Measurements from ENCODE around the gene OGFR.
"Not testable (repeated sequence)": the region's sequence is repeated elsewhere in the genome, so short reads cannot be mapped to it uniquely, and the experiment has no call there.

OGFR gene

DNA sequence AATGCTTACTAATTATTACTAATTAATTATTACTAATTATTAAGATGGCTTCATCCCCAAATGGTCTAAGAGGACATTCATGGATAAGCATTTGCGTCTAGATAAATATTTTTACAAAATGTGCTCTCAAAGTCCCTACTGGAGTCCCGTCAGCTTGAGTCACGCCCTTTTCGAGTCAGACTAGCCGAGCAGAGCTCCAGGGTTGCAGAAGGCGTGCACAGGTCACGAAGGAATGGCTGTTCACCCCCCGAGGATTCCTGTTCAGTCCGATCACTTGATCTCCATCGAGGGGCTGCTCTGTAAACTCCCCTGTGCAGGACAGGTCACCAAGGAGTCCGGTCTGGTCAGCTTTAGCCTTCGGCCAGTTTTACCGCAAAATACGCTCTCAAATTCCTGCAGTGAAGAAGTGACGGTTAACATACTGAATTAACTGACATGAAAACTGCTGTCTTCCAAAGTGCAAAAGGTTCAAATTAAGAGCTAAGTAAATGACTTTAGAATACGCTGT lies 37.1 kb downstream of the OGFR start:
- DNase-seq, result no peak

DNA sequence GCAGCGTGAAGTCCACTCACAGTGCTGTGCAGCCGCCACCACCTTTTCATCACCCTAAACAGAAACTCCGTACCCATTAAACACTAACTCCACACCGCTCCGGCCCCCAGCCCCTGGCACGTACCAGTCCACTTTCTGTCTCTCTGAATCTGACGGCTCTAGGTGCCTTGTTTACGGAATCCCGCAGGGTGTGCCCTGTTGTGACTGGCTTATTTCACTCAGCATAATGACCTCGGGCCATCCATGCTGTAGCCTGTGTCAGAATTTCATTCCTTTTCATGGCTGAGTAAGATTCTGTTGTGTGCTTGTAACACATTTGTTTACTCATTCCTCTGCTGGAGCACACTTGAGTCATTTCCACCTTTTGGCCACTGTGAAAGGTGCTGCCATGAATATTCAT lies 39.0 kb downstream of the OGFR start:
- DNase-seq, result no peak

DNA sequence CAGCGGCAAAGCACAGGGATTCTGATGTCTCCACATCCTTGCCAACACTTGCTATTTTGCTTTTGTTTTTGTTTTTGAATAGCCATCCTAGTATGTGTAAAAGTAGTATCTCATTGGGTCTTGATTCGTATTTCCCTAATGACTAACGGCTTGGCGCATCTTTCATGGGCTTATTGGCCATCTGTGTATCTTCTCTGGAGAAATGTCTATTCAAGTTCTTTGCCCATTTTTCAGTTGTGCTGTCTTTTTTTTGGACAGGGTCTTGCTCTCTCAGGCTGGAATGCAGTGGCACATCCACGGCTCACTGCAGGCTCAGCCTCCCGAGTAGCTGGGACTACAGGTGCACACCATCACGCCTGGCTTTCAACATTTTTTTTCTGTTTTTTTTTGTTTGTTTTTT lies 39.5 kb downstream of the OGFR start:
- no peak for DNase-seq

DNA sequence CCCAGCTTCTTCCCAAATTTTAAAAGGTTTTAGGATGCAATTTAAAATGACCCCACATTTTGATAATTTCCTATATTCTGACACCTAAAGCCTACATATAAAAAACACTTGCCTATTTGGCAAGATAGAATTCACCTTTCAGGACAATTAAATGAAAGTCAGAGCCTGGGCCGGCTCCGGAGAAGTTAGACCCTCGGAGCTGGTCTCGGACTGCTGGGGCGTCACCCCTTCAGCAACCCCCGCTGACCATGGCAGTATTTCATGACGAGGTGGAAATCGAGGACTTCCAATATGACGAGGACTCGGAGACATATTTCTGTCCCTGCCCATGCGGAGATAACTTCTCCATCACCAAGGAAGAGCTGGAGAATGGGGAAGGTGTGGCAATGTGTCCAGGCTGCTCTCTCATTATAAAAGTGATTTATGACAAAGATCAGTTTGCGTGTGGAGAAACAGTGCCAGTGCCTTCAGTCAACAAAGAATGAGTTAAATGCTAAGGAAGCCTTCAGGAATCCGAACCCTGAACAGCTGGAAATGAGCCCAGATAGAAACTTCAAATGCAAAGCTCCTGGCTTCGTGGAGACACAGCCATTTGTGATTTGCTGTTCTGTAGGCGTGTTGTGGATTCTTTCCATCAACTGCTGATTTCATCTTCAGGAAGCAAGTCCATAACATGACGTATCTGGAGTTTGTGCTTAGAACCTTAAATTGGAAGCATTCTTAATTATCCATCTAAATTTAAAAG lies 41.0 kb downstream of the OGFR start:
- no peak for DNase-seq

DNA sequence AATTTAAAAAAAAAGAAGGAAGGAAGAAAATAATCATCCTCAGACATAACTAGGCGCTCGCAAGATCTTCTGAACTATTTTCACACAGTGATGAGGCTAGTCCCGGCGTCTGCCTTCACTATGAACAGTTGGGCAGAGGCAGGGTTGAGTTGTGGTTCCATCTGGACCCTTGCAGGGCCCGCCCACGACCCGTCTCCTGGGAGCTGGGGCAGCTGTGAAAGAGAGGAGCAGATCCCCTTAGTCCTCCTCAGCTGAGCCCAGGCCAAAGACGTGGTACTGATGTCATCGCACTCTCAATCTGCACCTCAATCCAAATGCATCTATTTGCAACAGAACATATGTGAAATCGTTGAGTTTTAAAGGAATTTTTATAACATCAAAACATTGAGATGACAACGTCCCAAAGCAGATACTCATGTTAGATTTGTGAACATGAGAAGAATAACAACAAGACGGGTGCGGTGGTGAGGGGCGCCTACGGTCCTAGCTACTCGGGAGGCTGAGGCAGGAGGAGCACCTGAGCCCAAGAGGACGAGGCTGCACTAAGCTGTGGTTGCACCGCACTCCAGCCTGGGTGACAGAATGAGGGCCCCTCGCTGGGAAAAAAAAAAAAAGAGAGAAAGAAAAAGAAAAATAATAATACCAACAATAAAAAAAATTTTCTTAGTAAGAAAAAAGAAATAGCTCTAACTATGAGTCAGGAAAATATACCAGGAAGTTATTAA lies 41.7 kb downstream of the OGFR start:
- DNase-seq, result no peak

DNA sequence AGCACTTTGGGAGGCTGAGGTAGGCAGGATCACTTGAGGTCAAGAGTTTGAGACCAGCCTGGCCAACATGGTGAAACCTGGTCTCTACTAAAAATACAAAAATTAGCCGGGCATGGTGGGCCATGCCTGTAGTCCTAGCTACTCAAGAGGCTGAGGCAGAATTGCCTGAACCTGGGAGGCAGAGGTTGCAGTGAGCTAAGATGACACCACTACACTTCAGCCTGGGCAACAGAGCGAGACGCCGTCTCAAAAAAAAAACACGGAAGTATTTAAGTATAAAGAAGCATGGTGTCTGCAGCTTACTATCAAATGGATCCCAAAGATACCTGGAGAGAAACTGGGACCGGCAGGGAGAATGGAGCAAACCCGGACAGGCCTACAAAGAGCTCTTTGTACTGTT lies 44.3 kb downstream of the OGFR start:
- not testable (repeated sequence) for DNase-seq

DNA sequence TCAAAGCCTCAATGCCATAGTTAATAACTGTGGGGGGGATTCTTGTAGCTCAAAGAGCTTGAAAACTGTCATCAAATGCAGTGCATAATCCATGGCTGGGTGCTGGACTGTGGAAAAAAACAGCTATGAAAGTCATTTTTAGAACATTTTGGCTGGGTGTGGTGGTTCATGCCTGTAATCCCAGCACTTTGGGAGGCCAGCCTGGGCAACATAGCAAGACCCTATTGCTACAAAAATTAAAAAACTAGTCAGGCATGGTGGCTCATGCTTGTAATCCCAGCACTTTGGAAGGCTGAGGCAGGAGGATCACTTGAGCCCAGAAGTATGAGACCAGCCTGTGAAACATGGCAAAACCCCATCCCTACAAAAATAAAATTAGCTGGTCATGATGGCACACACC lies 44.8 kb downstream of the OGFR start:
- no peak for DNase-seq

DNA sequence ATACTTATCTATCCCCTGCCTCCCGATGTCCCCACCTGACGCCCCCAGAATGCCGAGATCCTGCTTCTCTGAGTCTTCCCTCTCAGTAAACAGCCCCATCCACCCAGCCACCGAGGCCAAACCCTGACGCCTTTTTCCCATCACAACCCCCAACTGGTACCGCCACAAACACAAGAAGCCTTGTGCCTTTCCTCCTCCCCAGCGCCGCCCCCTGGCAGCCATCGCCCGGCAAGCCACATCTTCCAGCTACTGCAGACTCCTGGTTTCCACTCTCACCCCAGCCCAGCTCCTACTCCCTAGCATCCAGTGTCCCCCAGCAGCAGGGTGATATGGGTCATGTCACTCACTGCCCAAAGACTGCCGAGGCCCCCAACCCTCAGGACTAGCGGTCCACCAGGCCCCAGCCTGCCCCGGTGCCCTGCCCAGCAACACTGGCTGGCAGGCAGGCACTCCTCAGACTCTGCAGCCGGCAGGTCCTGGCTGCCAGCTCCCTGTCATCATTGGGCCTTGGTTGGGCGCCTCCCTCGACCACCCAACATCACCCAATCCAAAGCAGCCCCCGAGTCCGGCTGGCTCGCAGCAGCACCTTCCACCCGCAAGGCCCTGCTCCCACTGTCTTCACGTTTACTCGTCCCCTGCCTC lies 45.8 kb downstream of the OGFR start:
- DNase-seq, result no peak

DNA sequence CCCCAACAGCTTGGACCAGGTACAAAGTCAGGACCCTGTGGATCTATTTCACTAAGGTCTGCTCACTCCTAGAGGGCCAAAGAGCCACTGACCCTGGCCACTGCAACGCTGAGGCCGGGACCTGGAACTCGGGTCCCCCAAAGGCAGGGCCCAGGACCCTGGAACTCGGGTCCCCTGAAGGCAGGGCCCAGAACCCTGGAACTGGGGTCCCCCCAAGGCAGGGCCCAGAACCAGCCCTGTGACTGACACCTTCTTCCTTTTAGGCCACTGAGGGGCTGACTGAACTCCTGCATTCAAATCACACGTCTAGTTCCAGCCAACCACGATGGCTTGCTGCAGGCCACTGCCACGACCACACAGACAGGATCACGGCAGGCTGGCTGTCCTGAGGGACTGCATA lies 47.6 kb downstream of the OGFR start:
- no peak for DNase-seq

DNA sequence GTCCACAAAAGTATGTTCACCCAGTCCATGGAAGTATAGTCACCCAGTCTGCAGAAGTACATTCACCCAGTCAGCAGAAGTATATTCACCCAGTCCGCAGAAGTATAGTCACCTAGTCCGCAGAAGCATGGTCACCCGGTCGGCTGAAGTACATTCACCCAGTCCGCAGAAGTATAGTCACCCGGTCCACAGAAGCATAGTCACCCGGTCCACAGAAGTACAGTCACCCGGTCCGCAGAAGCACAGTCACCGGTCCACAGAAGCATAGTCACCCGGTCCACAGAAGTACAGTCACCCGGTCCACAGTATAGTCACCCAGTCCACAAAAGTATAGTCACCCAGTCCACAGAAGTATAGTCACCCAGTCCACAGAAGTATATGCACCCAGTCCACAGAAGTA lies 48.2 kb downstream of the OGFR start:
- DNase-seq, result no peak

DNA sequence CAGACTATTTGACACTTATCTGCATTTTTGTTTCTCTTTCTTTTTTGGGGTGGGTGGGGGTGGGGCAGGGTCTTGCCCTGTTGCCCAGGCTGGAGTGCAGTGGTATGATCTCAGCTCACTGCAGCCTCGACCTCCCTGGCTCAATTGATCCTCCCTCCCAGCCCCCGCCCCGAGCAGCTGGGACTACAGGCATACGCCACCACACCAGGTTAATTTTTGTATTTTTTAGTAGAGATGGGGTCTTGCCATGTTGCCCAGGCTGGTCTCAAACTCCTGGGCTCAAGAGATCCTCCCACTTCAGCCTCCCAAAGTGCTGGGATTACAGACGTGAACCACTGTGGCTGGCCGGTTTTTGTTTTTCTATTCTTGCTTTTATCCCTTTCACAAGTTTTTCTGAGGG lies 48.7 kb downstream of the OGFR start:
- not testable (repeated sequence) for DNase-seq

DNA sequence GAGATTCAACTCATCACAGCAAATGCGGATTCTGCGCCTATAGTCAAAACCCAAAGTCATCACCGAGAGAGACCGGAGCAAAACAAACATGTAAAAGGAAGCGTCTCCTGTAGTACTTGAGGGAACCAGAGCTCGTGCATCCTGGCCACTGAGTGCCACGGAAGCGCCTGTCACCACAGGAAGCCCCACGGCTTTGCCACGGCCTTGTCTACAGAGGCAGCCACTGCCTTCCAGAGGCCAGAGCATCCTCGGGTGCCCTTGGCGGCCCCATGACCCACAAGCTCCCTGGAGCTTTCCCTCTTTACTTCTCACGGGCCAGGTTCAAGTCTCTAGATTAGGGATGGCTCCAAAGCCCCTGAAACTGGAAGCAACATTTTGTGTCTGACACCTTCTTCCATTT lies 49.5 kb downstream of the OGFR start:
- DNase-seq, result no peak

DNA sequence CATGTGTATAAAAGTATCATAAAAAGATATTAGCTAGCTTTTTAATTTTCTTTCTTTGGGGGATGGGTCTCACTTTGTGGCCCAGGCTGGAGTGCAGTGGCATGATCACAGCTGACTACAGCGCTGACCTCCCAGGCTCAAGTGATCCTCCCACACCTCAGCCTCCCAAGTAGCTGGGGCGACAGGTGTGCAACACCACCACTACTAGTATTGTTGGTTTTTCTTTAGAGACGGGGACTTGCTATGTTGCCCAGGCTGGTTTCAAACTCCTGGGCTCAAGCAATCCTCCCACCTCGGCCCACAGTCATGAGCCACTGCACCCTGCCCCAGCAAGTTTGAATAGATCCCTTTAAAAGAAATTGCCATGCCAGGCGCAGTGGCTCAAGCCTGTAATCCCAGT lies 50.5 kb downstream of the OGFR start:
- no peak for DNase-seq

DNA sequence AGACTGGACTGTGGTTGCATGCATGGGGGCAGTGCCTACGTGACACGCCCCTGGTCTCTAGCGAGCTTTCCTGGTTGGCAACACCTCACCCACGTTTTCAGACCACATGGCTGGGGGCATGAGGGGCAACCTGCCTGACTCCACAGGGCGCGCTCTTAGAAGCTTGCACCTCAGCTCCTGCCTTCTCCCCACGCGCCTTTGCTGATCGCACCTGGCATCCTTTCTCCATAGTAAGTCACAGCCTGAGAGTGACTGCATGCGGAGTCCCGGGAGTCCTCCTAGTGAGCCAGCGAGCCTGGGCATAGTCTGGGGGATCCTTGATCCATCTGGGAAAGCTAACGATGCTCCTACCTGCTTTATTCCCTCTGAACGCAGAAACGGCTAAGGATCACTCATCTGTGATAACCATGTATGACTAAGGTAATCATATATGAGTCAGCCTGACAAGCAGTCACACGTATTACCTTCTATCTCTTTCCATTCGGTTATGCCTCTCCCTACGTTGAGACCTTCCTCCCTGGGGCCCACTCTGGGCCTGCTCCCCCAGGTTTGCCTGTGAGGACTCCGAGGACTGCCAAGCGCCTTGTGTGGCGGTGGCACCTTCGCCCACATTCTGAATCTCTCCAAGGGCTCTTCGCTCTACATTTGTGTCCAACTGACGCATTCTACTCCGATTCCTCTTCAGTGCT lies 52.4 kb downstream of the OGFR start:
- DNase-seq, result no peak

DNA sequence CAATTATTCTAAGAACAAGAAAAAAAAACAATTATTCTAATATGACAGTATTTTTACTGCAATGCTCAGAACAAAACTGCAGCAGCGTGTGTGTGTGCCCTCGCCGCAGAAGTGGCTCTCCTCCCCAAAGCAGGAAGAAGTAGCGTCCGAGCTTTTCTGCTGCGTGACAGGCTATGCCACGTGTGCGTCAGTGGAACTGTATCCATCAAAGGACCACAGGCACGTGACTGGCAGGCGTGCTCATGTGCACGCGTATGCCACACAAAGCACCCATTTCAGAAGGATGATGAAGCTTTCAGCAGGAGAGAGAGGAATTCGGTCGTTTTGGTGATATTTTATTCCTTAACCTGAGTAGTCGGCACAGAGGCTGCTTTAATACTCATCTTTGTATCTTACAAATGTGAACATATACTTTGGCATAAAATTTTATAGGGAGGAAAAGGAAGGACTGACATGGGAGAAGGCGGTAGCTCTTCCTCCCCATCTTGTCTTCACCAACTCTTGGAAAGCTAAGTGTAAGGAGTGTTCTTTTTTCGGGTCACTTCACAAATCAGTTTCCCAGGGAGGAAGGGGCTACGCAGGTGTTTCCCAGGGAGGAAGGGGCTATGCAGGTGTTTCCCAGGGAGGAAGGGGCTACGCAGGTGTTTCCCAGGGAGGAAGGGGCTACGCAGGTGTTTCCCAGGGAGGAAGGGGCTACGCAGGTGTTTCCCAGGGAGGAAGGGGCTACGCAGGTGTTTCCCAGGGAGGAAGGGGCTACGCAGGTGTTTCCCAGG lies 53.6 kb downstream of the OGFR start:
- DNase-seq, result no peak

DNA sequence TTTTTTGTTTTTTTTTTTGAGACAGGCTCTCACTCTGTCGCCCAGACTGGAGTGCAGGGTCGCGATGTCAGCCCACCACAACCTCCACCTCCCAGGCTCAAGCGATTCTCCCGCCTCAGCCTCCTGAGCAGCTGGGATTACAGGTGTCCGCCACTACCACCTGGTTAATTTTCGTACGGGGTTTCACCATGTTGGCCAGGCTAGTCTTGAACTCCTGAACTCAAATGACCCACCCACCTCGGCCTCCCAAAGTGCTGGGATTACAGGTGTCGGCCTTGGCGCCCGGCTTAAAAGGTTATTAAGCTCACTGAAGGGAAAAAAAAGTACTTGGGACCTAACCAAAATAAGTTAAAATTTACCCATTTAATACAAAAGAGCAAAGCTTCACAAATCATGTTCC lies 55.1 kb downstream of the OGFR start:
- no peak for DNase-seq

DNA sequence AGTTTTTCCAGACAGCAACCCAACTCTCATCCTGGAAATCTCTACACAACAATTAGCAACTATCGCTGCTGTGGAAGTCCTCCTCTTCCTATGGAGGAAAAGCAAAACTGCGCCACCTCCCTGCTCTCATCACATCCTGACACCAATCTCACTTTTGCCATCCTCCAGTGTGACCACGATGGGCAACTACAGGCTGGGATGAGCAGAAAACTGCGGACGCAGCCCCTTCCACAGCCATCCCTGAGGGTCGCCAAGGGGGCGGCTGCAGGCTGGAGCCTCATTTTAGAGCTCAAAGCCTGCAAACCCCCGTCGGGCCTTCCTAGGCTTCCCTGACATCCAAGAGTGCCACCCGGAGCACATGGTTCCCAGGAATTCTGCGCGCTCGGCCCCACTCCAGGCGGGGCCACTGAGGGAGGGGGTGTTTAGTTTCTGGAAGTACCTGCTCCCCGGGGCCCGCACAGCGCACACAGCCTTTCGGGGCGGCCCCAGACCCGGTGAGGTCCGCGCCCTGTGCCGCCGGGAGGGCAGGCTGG lies 55.8 kb downstream of the OGFR start:
- DNase-seq, result no peak

DNA sequence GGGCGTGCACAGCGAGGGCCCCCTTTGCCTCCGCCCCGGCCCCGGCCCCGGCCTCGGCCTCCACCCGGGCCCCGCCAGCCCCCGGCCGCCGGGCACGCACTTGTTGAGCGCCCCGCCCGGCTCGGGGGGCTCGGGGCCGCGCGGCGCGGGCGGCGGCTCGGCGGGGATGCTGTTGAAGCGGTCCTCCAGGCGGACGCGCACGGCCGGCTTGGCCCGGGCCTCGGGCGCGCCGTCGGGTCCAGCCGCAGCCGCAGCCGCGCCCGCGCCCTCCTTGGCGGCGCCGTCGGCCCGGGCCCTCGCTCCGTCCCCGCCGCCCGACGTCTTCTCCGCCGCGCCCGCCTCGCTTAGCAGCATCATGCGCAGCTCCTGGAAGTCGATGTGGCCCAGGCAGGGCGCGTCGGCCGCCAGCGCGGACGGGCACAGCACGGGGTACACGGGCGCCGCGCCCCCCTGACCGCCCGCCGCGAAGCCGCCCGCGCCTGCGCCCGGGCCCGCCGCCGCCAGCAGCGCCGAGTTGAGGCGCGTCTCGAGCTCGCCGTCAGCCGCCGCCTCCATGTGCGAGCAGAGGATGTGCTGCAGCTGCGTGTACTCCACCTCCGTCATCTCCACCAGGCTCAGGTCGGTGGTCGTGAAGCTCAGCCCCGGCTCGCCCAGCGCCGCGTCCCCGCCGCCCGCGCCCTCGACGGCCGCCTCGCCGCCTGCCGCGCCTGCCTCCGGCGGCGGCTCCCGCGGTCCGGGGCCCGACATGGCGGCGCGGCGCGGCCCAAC lies 56.5 kb downstream of the OGFR start:
- DNase-seq, result peak; percentile 2 to 4

DNA sequence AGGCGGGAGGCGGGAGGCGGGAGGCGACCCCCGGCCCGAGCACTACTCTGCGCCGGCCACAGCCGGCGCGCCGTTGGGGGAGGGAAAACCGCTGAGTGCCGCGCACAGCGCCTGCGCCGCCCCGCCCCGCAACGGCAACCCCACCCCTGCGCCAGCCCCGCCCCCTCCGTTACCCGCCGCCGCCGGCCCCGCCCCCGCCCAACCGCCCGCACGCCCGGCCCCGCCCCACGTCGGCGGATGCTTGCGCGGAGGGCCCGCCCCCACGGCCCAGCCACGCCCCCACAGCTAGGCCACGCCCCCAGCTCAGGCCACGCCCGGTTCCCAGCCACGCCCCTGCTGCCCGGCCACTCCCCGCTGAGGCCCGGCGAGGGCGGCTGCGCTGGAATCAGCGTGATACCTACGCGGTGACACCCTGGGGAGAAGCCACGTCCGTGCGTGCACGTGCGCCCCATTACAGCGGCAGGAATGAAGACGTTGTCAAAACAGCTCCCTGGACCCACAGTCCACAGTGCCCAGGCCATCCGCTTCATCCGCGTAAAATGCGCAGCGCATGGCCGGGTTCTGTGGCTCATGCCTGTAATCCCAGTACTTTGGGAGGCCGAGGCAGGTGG lies 57.2 kb downstream of the OGFR start, which contains the start of gene TCFL5:
Gene TCFL5, minus strand, starts transcription at position 97 of the 611 bp plus-strand sequence. CDS start 152 bp downstream, outside the sequence.
- DNase-seq, result peak; percentile 71 to 94

Data from inflammatory macrophage treated with lipopolysaccharide for 1 hour (primary cell).